Gastroesophageal sphincter (tissue), 4 donors: ENCODE measurements around the gene TNFAIP2. TPM values are rescaled to one million over a fixed set of nuclear protein-coding genes. Genes with fewer than 3 reads are reported as not detected.

Source experiments
- ATAC-seq: fragments of 150-250 bp; one replicate; pipeline ENCODE4 v1.9.1; 2016; ENCODE audit warnings: mild to moderate bottlenecking, moderate library complexity
- H3K27ac ChIP-seq, 4 donors: fragments of 200-600 bp; sonication (generic) in 3 of 4; 1 replicate in 3 of 4; 2 replicates in 1 of 4; pipeline ENCODE4 v1.5.1; 2016 to 2019
- H3K27me3 ChIP-seq: fragments of 200-600 bp; sonication (generic); one replicate; pipeline ENCODE4 v1.5.1; 2019
- H3K36me3 ChIP-seq, 2 donors: fragments of 200-600 bp; sonication (generic); one replicate each; pipeline ENCODE4 v1.5.1; 2019; ENCODE audit warnings: control low read depth in 1 of 2
- H3K4me1 ChIP-seq, 3 donors: fragments of 200-600 bp; sonication (generic); 1 replicate in 2 of 3; 2 replicates in 1 of 3; pipeline ENCODE4 v1.5.1; 2016 to 2019; ENCODE audit warnings: control low read depth in 2 of 3
- H3K4me3 ChIP-seq, 2 donors: fragments of 200-600 bp; sonication (generic); one replicate each; pipeline ENCODE4 v1.5.1; 2019; ENCODE audit warnings: mild to moderate bottlenecking in 1 of 2, moderate library complexity in 1 of 2
- H3K9me3 ChIP-seq, 3 donors: fragments of 200-600 bp; sonication (generic); one replicate each; pipeline ENCODE4 v1.5.1; 2017 to 2019; ENCODE audit warnings: control low read depth in 2 of 3
- EP300 ChIP-seq: sonication (generic); formaldehyde crosslinking; IDR thresholded peaks from one replicate; pipeline ENCODE4 v1.6.1; 2017; ENCODE audit warnings: antibody characterized with exemption, mild to moderate bottlenecking
- POLR2A ChIP-seq, 2 donors: fragments of 450-650 bp; IDR thresholded peaks; one replicate each; pipeline ENCODE4 v1.6.1; 2017; ENCODE audit warnings: antibody characterized with exemption in 2 of 2, mild to moderate bottlenecking in 2 of 2, moderate library complexity in 1 of 2
- POLR2AphosphoS5 ChIP-seq: sonication (generic); formaldehyde crosslinking; IDR thresholded peaks from one replicate; pipeline ENCODE4 v1.6.1; 2017; ENCODE audit warnings: antibody characterized with exemption
- WGBS, 2 donors: methylation state at CpG; one replicate each; pipeline ENCODE4 v1.1.5; 2018; ENCODE audit warnings: low coverage in 1 of 2; 5-methylcytosine and 5-hydroxymethylcytosine counted together
- total RNA-seq, 4 donors: library from RNA; depleted of rRNA; stranded (reverse); fragments of >200 nt; gene quantifications; one replicate each; pipeline ENCODE4 v1.1.0, GENCODE V29; 2016
- TF ChIP-seq, protein P1 (sequence below), 4 experiments: fragments of 200-600 bp in 2 of 4; fragments of 450-650 bp in 2 of 4; sonication (generic) in 1 of 4; IDR thresholded peaks; one replicate each; pipeline ENCODE4 v1.5.1; 2017 to 2019; ENCODE audit warnings: antibody characterized with exemption in 4 of 4, mild to moderate bottlenecking in 2 of 4, moderate library complexity in 2 of 4

TNFAIP2 gene
- total RNA-seq, 4 donors from 2014 or later: 51.6 to 61.9 (median 59.1) TPM

GRCh38 chr14:103161054-103161397 is 37.8 kb downstream of the TNFAIP2 start:
- H3K4me3 ChIP-seq: no peak overlapping the region
- H3K36me3 ChIP-seq: no peaks in the 10 kb centered on the region
- H3K4me1 ChIP-seq: peaks cover 0 to 3% (median 0%) of the 10 kb centered on the region in 3 donors
- no peaks in the 10 kb centered on the region for H3K9me3 ChIP-seq
- TF ChIP-seq POLR2AphosphoS5 (no peak), POLR2A (IDR thresholded peaks at IDR 0.05) (no peak), EP300 (no peak)
- TF ChIP-seq, protein P1, sequence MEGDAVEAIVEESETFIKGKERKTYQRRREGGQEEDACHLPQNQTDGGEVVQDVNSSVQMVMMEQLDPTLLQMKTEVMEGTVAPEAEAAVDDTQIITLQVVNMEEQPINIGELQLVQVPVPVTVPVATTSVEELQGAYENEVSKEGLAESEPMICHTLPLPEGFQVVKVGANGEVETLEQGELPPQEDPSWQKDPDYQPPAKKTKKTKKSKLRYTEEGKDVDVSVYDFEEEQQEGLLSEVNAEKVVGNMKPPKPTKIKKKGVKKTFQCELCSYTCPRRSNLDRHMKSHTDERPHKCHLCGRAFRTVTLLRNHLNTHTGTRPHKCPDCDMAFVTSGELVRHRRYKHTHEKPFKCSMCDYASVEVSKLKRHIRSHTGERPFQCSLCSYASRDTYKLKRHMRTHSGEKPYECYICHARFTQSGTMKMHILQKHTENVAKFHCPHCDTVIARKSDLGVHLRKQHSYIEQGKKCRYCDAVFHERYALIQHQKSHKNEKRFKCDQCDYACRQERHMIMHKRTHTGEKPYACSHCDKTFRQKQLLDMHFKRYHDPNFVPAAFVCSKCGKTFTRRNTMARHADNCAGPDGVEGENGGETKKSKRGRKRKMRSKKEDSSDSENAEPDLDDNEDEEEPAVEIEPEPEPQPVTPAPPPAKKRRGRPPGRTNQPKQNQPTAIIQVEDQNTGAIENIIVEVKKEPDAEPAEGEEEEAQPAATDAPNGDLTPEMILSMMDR (IDR thresholded peaks at IDR 0.05): no peak
- no peak overlapping the region for H3K27ac ChIP-seq
- no peaks in the 10 kb centered on the region for H3K27me3 ChIP-seq
- WGBS, 2 donors: 46 to 48% methylated on average over 2 to 3 of the region's 4 CpGs
- ATAC-seq: no peak

GRCh38 chr14:103163199-103163598 is 39.9 kb downstream of the TNFAIP2 start:
- no peak overlapping the region for H3K27ac ChIP-seq
- H3K4me1 ChIP-seq: no peaks in the 10 kb centered on the region
- peaks cover 3% of the 10 kb centered on the region for H3K27me3 ChIP-seq
- H3K4me3 ChIP-seq: no peak overlapping the region
- no peaks in the 10 kb centered on the region for H3K36me3 ChIP-seq
- ATAC-seq: no peak
- 76 to 100% methylated on average over 3 to 5 of the region's 5 CpGs for WGBS, 2 donors
- peaks cover 0 to 2% (median 0%) of the 10 kb centered on the region in 3 donors for H3K9me3 ChIP-seq
- TF ChIP-seq, protein P1 (IDR thresholded peaks at IDR 0.05): no peak
- TF ChIP-seq POLR2A (IDR thresholded peaks at IDR 0.05) (no peak), EP300 (no peak), POLR2AphosphoS5 (no peak)

GRCh38 chr14:103164006-103164405 is 40.7 kb downstream of the TNFAIP2 start:
- no peak overlapping the region for H3K4me3 ChIP-seq
- TF ChIP-seq EP300 (no peak), POLR2AphosphoS5 (no peak), POLR2A (IDR thresholded peaks at IDR 0.05) (no peak)
- TF ChIP-seq, protein P1 (IDR thresholded peaks at IDR 0.05): no peak
- no peaks in the 10 kb centered on the region for H3K36me3 ChIP-seq
- peaks cover 0 to 10% (median 0%) of the 10 kb centered on the region in 3 donors for H3K9me3 ChIP-seq
- peaks cover 9% of the 10 kb centered on the region for H3K27me3 ChIP-seq
- H3K27ac ChIP-seq: no peak overlapping the region
- 65% methylated on average over 8 of the region's 10 CpGs; no CpG with 5 or more reads in 1 of the 2 donors for WGBS, 2 donors
- no peak for ATAC-seq
- H3K4me1 ChIP-seq: no peaks in the 10 kb centered on the region

GRCh38 chr14:103164779-103165178 is 41.5 kb downstream of the TNFAIP2 start:
- H3K9me3 ChIP-seq: peaks cover 0 to 18% (median 0%) of the 10 kb centered on the region in 3 donors
- H3K4me1 ChIP-seq: no peaks in the 10 kb centered on the region
- no peak for ATAC-seq
- H3K27ac ChIP-seq: no peak overlapping the region
- 59% methylated on average over 4 of the region's 9 CpGs; no CpG with 5 or more reads in 1 of the 2 donors for WGBS, 2 donors
- TF ChIP-seq, protein P1 (IDR thresholded peaks at IDR 0.05): no peak
- no peak for TF ChIP-seq POLR2A (IDR thresholded peaks at IDR 0.05)
- TF ChIP-seq EP300: no peak
- no peak for TF ChIP-seq POLR2AphosphoS5
- H3K36me3 ChIP-seq: no peaks in the 10 kb centered on the region
- H3K27me3 ChIP-seq: peaks cover 9% of the 10 kb centered on the region
- no peak overlapping the region for H3K4me3 ChIP-seq

DNA sequence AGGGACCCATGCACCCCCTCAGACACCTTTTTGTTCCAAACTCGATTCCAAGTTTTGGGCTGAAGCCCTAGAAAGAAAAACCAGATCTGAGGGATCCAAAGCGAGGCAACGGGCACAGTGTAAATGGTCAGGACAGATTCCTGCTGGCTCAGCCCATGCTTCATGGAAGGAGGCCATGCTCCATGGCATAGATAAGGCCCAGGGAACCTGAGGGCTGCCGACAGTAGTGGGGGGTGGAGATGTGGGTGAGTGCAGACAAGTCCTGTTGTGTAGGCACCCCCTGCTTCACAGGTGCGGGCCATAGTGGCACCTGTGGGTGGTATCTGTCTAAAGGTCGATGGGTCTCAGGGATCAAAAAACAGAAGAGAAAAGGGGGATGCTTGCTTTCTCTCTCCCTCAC is 42.1 kb downstream of the TNFAIP2 start:
- Histone ChIP-seq H3K27ac (no peak overlapping the region), H3K9me3 (peaks cover 0 to 23% (median 0%) of the 10 kb centered on the region in 3 donors), H3K4me3 (no peak overlapping the region), H3K4me1 (no peaks in the 10 kb centered on the region), H3K27me3 (peaks cover 9% of the 10 kb centered on the region), H3K36me3 (no peaks in the 10 kb centered on the region)
- no peak for ATAC-seq
- WGBS, 2 donors: 100% methylated on average over 3 of the region's 6 CpGs; no CpG with 5 or more reads in 1 of the 2 donors
- TF ChIP-seq, protein P1 (IDR thresholded peaks at IDR 0.05): no peak
- TF ChIP-seq EP300: no peak
- no peak for TF ChIP-seq POLR2AphosphoS5
- TF ChIP-seq POLR2A (IDR thresholded peaks at IDR 0.05): no peak
